Endothelial cell of umbilical vein (primary cell): ENCODE measurements around the gene OSTM1. TPM values are rescaled to one million over a fixed set of nuclear protein-coding genes. Genes with fewer than 3 reads are reported as not detected.

Experiments
- BruUV-seq: library from RNA; stranded (reverse); fragments of 400-500 nt; replicated peaks from 2 replicates; lab custom pipeline; 2021; lab: Mats Ljungman, UMichigan
- CTCF ChIA-PET: fragments of 300-600, 350-600 bp; sonication (Branson Sonifier 250); formaldehyde crosslinking; loops from one replicate; lab custom pipeline; 2021; ENCODE audit warnings: antibody characterized with exemption, inconsistent platforms; lab: Charles Lee
- POLR2A ChIA-PET: fragments of 300-600, 350-600 bp; sonication (Branson Sonifier 250); formaldehyde crosslinking; loops from one replicate; lab custom pipeline; 2021; ENCODE audit warnings: antibody characterized with exemption, inconsistent platforms; lab: Charles Lee
- DNase-seq: peaks from one replicate; pipeline ENCODE4 v3.0.0-alpha.2; 2011; ENCODE audit warnings: low read depth, low spot score
- FAIRE-seq: peaks from 2 replicates; lab custom pipeline; 2011; peaks lifted over from hg19 to GRCh38; lab: Jason Lieb, UNC
- H2AFZ ChIP-seq: 2 replicates; pipeline ENCODE4 v1.6.0; 2012; ENCODE audit warnings: low read depth, low read length, control low read depth, inconsistent platforms
- H3K27ac ChIP-seq: 2 replicates; pipeline ENCODE4 v1.5.1; 2011; ENCODE audit warnings: low read depth, mild to moderate bottlenecking, control low read depth, low read length, moderate library complexity; ENCODE audit not compliant: insufficient read depth
- H3K27me3 ChIP-seq, 2 experiments: 2 replicates each; pipeline versions ENCODE4 v1.6.0 to v1.6.1; 2011; ENCODE audit warnings: low read length in 2 of 2, mixed read lengths in 1 of 2; ENCODE audit not compliant: control insufficient read depth in 2 of 2, insufficient read depth in 2 of 2
- H3K36me3 ChIP-seq, 2 experiments: 2 replicates in 1 of 2; 3 replicates in 1 of 2; pipeline ENCODE4 v1.5.1; 2011; ENCODE audit warnings: low read length in 2 of 2, mild to moderate bottlenecking in 1 of 2, moderate library complexity in 1 of 2; ENCODE audit not compliant: control insufficient read depth in 2 of 2, insufficient read depth in 2 of 2; ENCODE audit errors: extremely low read depth in 1 of 2
- H3K4me1 ChIP-seq: 3 replicates; pipeline ENCODE4 v1.5.1; 2011; ENCODE audit warnings: mild to moderate bottlenecking, low read length; ENCODE audit not compliant: control insufficient read depth, insufficient read depth; ENCODE audit errors: extremely low read depth
- H3K4me2 ChIP-seq: 2 replicates; pipeline ENCODE4 v1.6.1; 2011; ENCODE audit warnings: low read length, control low read depth, mixed read lengths; ENCODE audit not compliant: insufficient read depth
- H3K4me3 ChIP-seq, 3 experiments: fragments of 200-600 bp in 1 of 3; sonication (generic), shearing (Covaris generic) in 1 of 3; replicated peaks in 1 of 3; 2 replicates each; pipeline ENCODE4 v1.5.1; 2011 to 2016; ENCODE audit warnings: control low read depth in 3 of 3, low read length in 3 of 3, mild to moderate bottlenecking in 2 of 3, inconsistent platforms in 1 of 3, low read depth in 1 of 3, moderate library complexity in 1 of 3; ENCODE audit not compliant: insufficient read depth in 1 of 3
- H3K79me2 ChIP-seq: 2 replicates; pipeline ENCODE4 v1.6.0; 2012; ENCODE audit warnings: low read length, inconsistent platforms; ENCODE audit not compliant: control insufficient read depth, insufficient read depth
- H3K9ac ChIP-seq: replicated peaks from 2 replicates; pipeline ENCODE3; 2011; ENCODE audit warnings: low read length, control low read depth; ENCODE audit not compliant: insufficient read depth; ENCODE audit errors: extremely low read depth
- H3K9me1 ChIP-seq: replicated peaks from 3 replicates; pipeline ENCODE4 v1.6.0; 2011; ENCODE audit warnings: mild to moderate bottlenecking, low read length; ENCODE audit not compliant: control insufficient read depth, insufficient read depth; ENCODE audit errors: extremely low read depth
- H3K9me3 ChIP-seq: replicated peaks from 2 replicates; pipeline ENCODE4 v1.5.1; 2012; ENCODE audit warnings: low read length, inconsistent platforms; ENCODE audit not compliant: control insufficient read depth, insufficient read depth
- H4K20me1 ChIP-seq: replicated peaks from 2 replicates; pipeline ENCODE3; 2011; ENCODE audit warnings: mild to moderate bottlenecking, low read length; ENCODE audit not compliant: control insufficient read depth, insufficient read depth; ENCODE audit errors: extremely low read depth
- CTCF ChIP-seq, 2 donors: IDR thresholded peaks; 1 replicate in 1 of 2; 2 replicates in 1 of 2; pipeline ENCODE4 v1.5.1; 2011; ENCODE audit warnings: low read length in 2 of 2, mild to moderate bottlenecking in 2 of 2, moderate library complexity in 2 of 2, control low read depth in 1 of 2, inconsistent platforms in 1 of 2, low read depth in 1 of 2; ENCODE audit not compliant: insufficient read depth in 1 of 2; ENCODE audit errors: extremely low read depth in 1 of 2
- EZH2 ChIP-seq: IDR thresholded peaks from 2 replicates; pipeline ENCODE4 v1.6.1; 2012; ENCODE audit warnings: borderline replicate concordance, low read depth, mild to moderate bottlenecking, moderate library complexity, low read length, inconsistent platforms; ENCODE audit not compliant: severe bottlenecking
- FOS ChIP-seq: IDR thresholded peaks from 2 replicates; pipeline ENCODE4 v1.6.1; 2011; ENCODE audit warnings: mild to moderate bottlenecking, low read length, moderate library complexity, borderline replicate concordance; ENCODE audit not compliant: insufficient read depth
- GATA2 ChIP-seq: IDR thresholded peaks from 2 replicates; pipeline ENCODE4 v1.7.0; 2011; ENCODE audit warnings: low read depth, mild to moderate bottlenecking, moderate library complexity, mixed read lengths, low read length; ENCODE audit not compliant: insufficient read length, insufficient read depth
- JUN ChIP-seq: IDR thresholded peaks from 2 replicates; pipeline ENCODE4 v1.6.1; 2011; ENCODE audit warnings: borderline replicate concordance, low read depth; ENCODE audit not compliant: insufficient read length, insufficient read depth
- MAX ChIP-seq: IDR thresholded peaks from 2 replicates; pipeline ENCODE4 v1.6.1; 2011; ENCODE audit not compliant: insufficient read depth, insufficient read length
- MYC ChIP-seq: IDR thresholded peaks from one replicate; pipeline ENCODE4 v1.6.1; 2011; ENCODE audit warnings: mild to moderate bottlenecking, low read depth, low read length
- POLR2A ChIP-seq: IDR thresholded peaks from 2 replicates; pipeline ENCODE4 v1.6.1; 2012; ENCODE audit warnings: low read depth, mild to moderate bottlenecking, control low read depth, low read length
- POLR2AphosphoS5 ChIP-seq: IDR thresholded peaks from 2 replicates; pipeline ENCODE4 v1.6.1; 2012; ENCODE audit warnings: low read depth, mild to moderate bottlenecking, control low read depth, low read length, moderate library complexity; ENCODE audit not compliant: insufficient read depth
- dilution Hi-C: fragments of 300-500 bp; cut with MboI; formaldehyde crosslinking; loops from one replicate; pipeline ENCODE4 v1.15.0; 2019; ENCODE audit warnings: low sequenced_read_pairs; ENCODE audit not compliant: extremely low pct_ligation_motif_present
- intact Hi-C: fragments of 100-400 bp; cut with micrococcal nuclease; formaldehyde crosslinking; loops from one replicate; pipeline ENCODE4 v1.10.0; 2022
- polyA plus RNA-seq, 4 experiments: library from polyadenylated mRNA; depleted of rRNA in 3 of 4; stranded (reverse) in 3 of 4; unstranded in 1 of 4; fragments of >200 nt; gene quantifications; 2 replicates each; pipeline versions ENCODE4 v1.2.1 to v1.2.3, GENCODE V29; 2011 to 2012; ENCODE audit warnings: missing spikeins in 1 of 4
- total RNA-seq: library from RNA; stranded (reverse); gene quantifications from 2 replicates; pipeline ENCODE4 v1.2.3, GENCODE V29; 2021

OSTM1 gene
- total and polyA plus RNA-seq, 2 donors (not counting 3 experiments of a cell fraction or from before 2014, with no cell fraction given), result 23.1 to 26.4 TPM

GRCh38 chr6:108027056-108027455 lies 47.5 kb downstream of the OSTM1 start:
- Histone ChIP-seq H3K4me3 (no peak overlapping the region), H2AFZ (no peak overlapping the region), H3K36me3 (no peaks in the 10 kb centered on the region), H4K20me1 (no peaks in the 10 kb centered on the region), H3K27me3 (peaks cover 0 to 2% of the 10 kb centered on the region in 2 experiments), H3K4me2 (no peak overlapping the region), H3K79me2 (no peaks in the 10 kb centered on the region), H3K9me1 (no peaks in the 10 kb centered on the region), H3K27ac (no peak overlapping the region), H3K9ac (no peak overlapping the region), H3K4me1 (no peaks in the 10 kb centered on the region), H3K9me3 (no peaks in the 10 kb centered on the region)
- TF ChIP-seq EZH2 (no peak), MYC (no peak), POLR2AphosphoS5 (no peak), FOS (no peak), JUN (no peak), MAX (no peak), POLR2A (no peak), GATA2 (no peak), CTCF (IDR thresholded peaks at IDR 0.05; ENCODE audit: extremely low read depth in 1 of 2, insufficient read depth in 1 of 2, low read depth in 1 of 2, low read length in 2 of 2) (no peak)
- intact Hi-C loops, result no loop called here
- DNase-seq (no peak), FAIRE-seq (no peak)
- ChIA-PET CTCF (no interaction called here), POLR2A (no interaction called here)
- no TSS peak for BruUV-seq
- dilution Hi-C loops, result no loop called here
